ENCODE data around the gene KRT79. TPM values are rescaled to one million over a fixed set of nuclear protein-coding genes. Genes with fewer than 3 reads are reported as not detected.

Gene KRT79
- total RNA-seq, 1 donor from 2014 or later: not detected

DNA sequence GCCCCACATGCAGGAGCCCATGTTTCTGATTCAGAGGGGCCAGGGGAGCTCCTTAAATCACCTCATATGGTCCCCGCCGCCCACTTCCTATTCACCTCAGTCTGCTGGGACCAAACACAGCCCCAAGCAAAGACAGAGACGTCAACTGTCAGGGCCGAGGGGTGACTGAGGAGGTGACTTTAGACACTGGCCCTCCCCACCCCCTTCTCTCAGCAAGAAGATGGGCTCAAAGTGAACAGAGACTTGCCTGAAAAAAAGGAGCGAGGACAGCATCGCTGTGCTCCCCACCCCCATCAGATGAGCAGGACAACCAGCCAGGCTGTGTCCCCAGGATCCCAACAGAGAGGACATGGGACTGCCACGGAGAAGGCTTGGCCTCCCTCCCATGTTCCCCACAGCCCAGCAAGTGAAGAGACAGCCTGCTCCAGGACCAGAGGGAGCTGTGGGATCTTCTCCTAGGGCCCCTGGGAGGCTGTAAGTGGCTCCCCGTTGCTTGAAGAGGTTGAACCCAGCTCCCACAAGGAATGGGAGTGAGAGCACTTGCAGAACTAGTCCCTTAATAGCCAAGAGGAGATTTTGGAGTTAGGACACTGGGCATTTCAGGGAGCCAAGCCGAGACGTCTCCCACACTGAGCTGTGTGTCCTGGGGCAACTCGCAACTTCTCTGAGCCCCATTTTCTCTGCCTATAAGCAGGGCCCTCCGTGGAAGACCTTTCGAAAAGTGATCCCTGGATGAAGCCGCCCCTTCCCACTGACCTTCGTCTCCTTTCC lies 1.3 kb upstream of the KRT79 start:
- H3K27ac Mint-ChIP-seq: no peak overlapping the region

DNA sequence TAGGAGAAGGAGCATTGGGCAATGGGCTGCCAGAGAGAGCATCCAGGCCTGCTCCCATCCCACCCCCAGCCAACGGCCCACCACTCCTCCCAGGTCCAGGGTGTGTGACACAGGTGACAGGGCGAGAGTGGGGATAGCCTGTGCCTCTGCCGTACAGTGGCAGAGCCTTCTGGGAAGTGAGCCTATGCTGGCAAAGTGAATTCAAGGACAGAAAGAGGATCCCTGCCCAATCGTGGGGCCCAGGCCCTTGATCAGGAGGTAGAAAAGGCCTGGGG lies 553 bp upstream of the KRT79 start:
- H3K36me3 Mint-ChIP-seq: no peaks in the 10 kb centered on the region
- no peaks in the 10 kb centered on the region for H3K9me3 Mint-ChIP-seq
- peaks cover 43% of the 10 kb centered on the region for H3K27me3 Mint-ChIP-seq (ENCODE audit: low read depth)
- TF ChIP-seq CTCF (IDR thresholded peaks at IDR 0.05; ENCODE audit: unreplicated experiment): no peak
- no peak overlapping the region for H3K27ac Mint-ChIP-seq
- DNase-seq (ENCODE audit: low spot score in 2 of 2, unreplicated experiment in 2 of 2): no peak
- peaks cover 6% of the 10 kb centered on the region for H3K4me1 Mint-ChIP-seq
- no peak overlapping the region for H3K4me3 Mint-ChIP-seq

More for the DNA sequence above, 1.3 kb upstream of the KRT79 start:
- H3K36me3 Mint-ChIP-seq: no peaks in the 10 kb centered on the region
- DNase-seq (ENCODE audit: low spot score in 2 of 2, unreplicated experiment in 2 of 2): no peak
- no peak for TF ChIP-seq CTCF (IDR thresholded peaks at IDR 0.05; ENCODE audit: unreplicated experiment)
- no peak overlapping the region for H3K4me3 Mint-ChIP-seq
- no peaks in the 10 kb centered on the region for H3K9me3 Mint-ChIP-seq
- H3K4me1 Mint-ChIP-seq: peaks cover 6% of the 10 kb centered on the region
- H3K27me3 Mint-ChIP-seq (ENCODE audit: low read depth): peaks cover 41% of the 10 kb centered on the region

DNA sequence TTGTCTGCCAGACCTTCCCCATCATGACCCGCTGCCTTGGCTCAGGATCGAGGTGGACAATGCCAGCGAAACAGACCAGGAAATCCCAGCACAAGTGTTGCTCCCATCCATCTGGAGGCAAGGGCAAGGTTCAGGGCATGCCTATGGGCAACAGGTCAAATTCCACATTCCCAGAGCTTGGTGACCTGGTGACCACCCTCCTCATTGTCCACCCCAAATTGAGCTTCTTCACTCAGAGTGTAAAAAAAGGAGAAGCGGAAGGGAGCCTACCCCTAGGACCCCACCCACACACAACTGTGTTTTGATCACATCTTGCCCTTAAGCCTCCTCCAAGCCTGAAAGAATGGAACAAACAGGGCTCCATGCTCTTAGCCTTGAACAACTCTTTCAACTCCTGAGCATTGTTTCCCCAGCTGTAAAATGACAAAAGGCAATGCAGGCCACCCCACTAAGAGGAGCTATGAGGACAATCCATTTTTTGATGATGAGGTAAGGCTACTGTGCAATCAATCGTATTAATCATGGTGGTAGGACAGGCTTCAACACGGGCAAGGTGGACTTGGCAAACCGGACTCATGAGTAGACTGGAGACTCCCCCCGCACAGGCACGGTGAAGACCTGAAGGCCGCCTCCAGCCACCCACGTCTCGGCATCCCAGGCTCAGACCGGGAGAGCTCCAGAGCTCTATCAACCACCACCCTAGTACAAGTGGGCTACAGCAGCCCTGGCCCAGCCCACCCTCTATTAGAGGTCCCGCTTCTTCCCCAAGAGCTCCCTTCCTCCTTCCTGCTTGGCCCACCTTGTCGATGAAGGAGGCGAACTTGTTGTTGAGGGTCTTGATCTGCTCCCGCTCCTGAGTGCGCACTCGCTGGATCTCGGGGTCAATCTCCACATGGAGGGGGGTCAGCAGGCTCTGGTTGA lies 866 bp downstream of the KRT79 start:
- Mint-ChIP-seq H3K4me1 (peaks cover 6% of the 10 kb centered on the region), H3K4me3 (no peak overlapping the region), H3K27ac (no peak overlapping the region), H3K27me3 (ENCODE audit: low read depth) (peaks cover 29% of the 10 kb centered on the region), H3K9me3 (no peaks in the 10 kb centered on the region), H3K36me3 (no peaks in the 10 kb centered on the region)
- no peak for DNase-seq (ENCODE audit: low spot score in 2 of 2, unreplicated experiment in 2 of 2)
- no peak for TF ChIP-seq CTCF (IDR thresholded peaks at IDR 0.05; ENCODE audit: unreplicated experiment)

- no peak for DNase-seq (ENCODE audit: low spot score in 2 of 2, unreplicated experiment in 2 of 2)
- peaks cover 22% of the 10 kb centered on the region for H3K27me3 Mint-ChIP-seq (ENCODE audit: low read depth)
- H3K36me3 Mint-ChIP-seq: no peaks in the 10 kb centered on the region
- H3K27ac Mint-ChIP-seq: no peak overlapping the region
- H3K9me3 Mint-ChIP-seq: no peaks in the 10 kb centered on the region
- no peak overlapping the region for H3K4me3 Mint-ChIP-seq
- peaks cover 6% of the 10 kb centered on the region for H3K4me1 Mint-ChIP-seq
- no peak for TF ChIP-seq CTCF (IDR thresholded peaks at IDR 0.05; ENCODE audit: unreplicated experiment)
Observed at GRCh38 chr12:52832451-52832850, 1.7 kb downstream of the KRT79 start.

DNA sequence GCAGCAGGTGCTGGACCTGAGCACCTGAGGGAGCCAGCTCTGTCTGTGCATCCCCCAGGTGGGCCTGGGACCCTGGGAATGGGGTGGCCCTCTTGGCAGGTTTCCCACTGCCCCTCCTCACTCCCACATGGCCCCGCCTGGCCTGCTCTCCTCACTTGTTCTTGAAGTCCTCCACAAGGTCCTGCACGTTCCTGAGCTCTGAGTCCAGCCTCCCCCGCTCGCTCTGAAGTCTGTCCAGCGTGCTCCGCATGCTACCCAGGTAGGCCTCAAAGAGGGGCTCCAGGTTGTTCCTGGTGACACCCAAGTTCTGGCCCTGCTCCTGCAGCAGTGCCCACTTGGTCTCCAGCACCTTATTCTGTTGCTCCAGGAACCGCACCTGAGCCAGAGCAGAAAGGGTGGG lies 2.9 kb downstream of the KRT79 start:
- Mint-ChIP-seq H3K4me1 (peaks cover 8% of the 10 kb centered on the region), H3K27ac (no peak overlapping the region), H3K4me3 (no peak overlapping the region), H3K36me3 (no peaks in the 10 kb centered on the region), H3K9me3 (no peaks in the 10 kb centered on the region), H3K27me3 (ENCODE audit: low read depth) (peaks cover 12% of the 10 kb centered on the region)
- no peak for DNase-seq (ENCODE audit: low spot score in 2 of 2, unreplicated experiment in 2 of 2)
- TF ChIP-seq CTCF (IDR thresholded peaks at IDR 0.05; ENCODE audit: unreplicated experiment): no peak
